Nephron progenitor cell (in vitro differentiated cells): Measurements from ENCODE around the gene GABRD.

Experiments used
- DNase-seq: peaks from one replicate; pipeline ENCODE4 v3.0.0; 2021
- H3K27ac Mint-ChIP-seq: 2 replicates; pipeline ENCODE4 v1.8.0; 2021; ENCODE audit warnings: mild to moderate bottlenecking, moderate library complexity, mixed read lengths
- H3K27me3 Mint-ChIP-seq: 2 replicates; pipeline ENCODE4 v1.8.0; 2021; ENCODE audit warnings: mild to moderate bottlenecking, low read depth, mixed read lengths; ENCODE audit not compliant: poor library complexity
- H3K36me3 Mint-ChIP-seq: 2 replicates; pipeline ENCODE4 v1.8.0; 2021; ENCODE audit warnings: low read depth, mixed read lengths
- H3K4me1 Mint-ChIP-seq: 2 replicates; pipeline ENCODE4 v1.8.0; 2021; ENCODE audit warnings: mixed read lengths
- H3K4me3 Mint-ChIP-seq: 2 replicates; pipeline ENCODE4 v1.8.0; 2021; ENCODE audit warnings: mild to moderate bottlenecking, moderate library complexity, mixed read lengths
- H3K9me3 Mint-ChIP-seq: 2 replicates; pipeline ENCODE4 v1.8.0; 2021; ENCODE audit warnings: mild to moderate bottlenecking, moderate library complexity, mixed read lengths
- CTCF ChIP-seq: fragments of 200-600 bp; sonication (generic); IDR thresholded peaks from 2 replicates; pipeline ENCODE4 v1.5.0; 2021; ENCODE audit warnings: antibody characterized with exemption

Gene GABRD

GRCh38 chr1:1982379-1983232 is 36.5 kb upstream of the GABRD start:
- no peak overlapping the region for H3K27ac Mint-ChIP-seq
- peaks cover 20% of the 10 kb centered on the region for H3K9me3 Mint-ChIP-seq
- no peak for TF ChIP-seq CTCF
- peaks cover 12% of the 10 kb centered on the region for H3K27me3 Mint-ChIP-seq
- H3K4me3 Mint-ChIP-seq: no peak overlapping the region
- H3K36me3 Mint-ChIP-seq: no peaks in the 10 kb centered on the region
- H3K4me1 Mint-ChIP-seq: peaks cover 20% of the 10 kb centered on the region
- no peak for DNase-seq

- H3K4me1 Mint-ChIP-seq: peaks cover 38% of the 10 kb centered on the region
- H3K4me3 Mint-ChIP-seq: no peak overlapping the region
- H3K27ac Mint-ChIP-seq: peak overlapping the region; percentile 72
These were observed 34.5 kb upstream of the GABRD start for GRCh38 chr1:1984560-1985070.

GRCh38 chr1:1985375-1986050 is 33.6 kb upstream of the GABRD start:
- H3K4me3 Mint-ChIP-seq: no peak overlapping the region
- no peak for DNase-seq
- no peak for TF ChIP-seq CTCF
- peaks cover 47% of the 10 kb centered on the region for H3K4me1 Mint-ChIP-seq
- peaks cover 3% of the 10 kb centered on the region for H3K9me3 Mint-ChIP-seq
- H3K27ac Mint-ChIP-seq: no peak overlapping the region
- peaks cover 12% of the 10 kb centered on the region for H3K27me3 Mint-ChIP-seq
- no peaks in the 10 kb centered on the region for H3K36me3 Mint-ChIP-seq

More at GRCh38 chr1:1984560-1985070, 34.5 kb upstream of the GABRD start:
- Mint-ChIP-seq H3K9me3 (peaks cover 4% of the 10 kb centered on the region), H3K36me3 (no peaks in the 10 kb centered on the region), H3K27me3 (peaks cover 6% of the 10 kb centered on the region)
- no peak for DNase-seq
- no peak for TF ChIP-seq CTCF

GRCh38 chr1:1986451-1987141 is 32.5 kb upstream of the GABRD start:
- no peak for DNase-seq
- Mint-ChIP-seq H3K36me3 (no peaks in the 10 kb centered on the region), H3K27ac (no peak overlapping the region)

GRCh38 chr1:1987142-1987510 is 32.0 kb upstream of the GABRD start:
- Mint-ChIP-seq H3K27me3 (peaks cover 12% of the 10 kb centered on the region), H3K4me1 (peaks cover 54% of the 10 kb centered on the region)

More at GRCh38 chr1:1986451-1987141, 32.5 kb upstream of the GABRD start:
- H3K9me3 Mint-ChIP-seq: no peaks in the 10 kb centered on the region
- no peak for TF ChIP-seq CTCF
- peaks cover 12% of the 10 kb centered on the region for H3K27me3 Mint-ChIP-seq
- H3K4me3 Mint-ChIP-seq: no peak overlapping the region
- peaks cover 54% of the 10 kb centered on the region for H3K4me1 Mint-ChIP-seq

More at GRCh38 chr1:1987142-1987510, 32.0 kb upstream of the GABRD start:
- TF ChIP-seq CTCF: no peak
- no peak overlapping the region for H3K27ac Mint-ChIP-seq
- H3K9me3 Mint-ChIP-seq: no peaks in the 10 kb centered on the region
- no peaks in the 10 kb centered on the region for H3K36me3 Mint-ChIP-seq
- H3K4me3 Mint-ChIP-seq: no peak overlapping the region
- no peak for DNase-seq
